ENCODE results near the gene PPIG.
"Not testable (repeated sequence)": the region's sequence is repeated elsewhere in the genome, so short reads cannot be mapped to it uniquely, and the experiment has no call there.

PPIG gene

GRCh38 chr2:169565686-169566085, 18.5 kb upstream of the PPIG start:
- no peak for DNase-seq (ENCODE audit: low spot score)
- Histone ChIP-seq H3K27ac (no peak overlapping the region), H3K4me3 (no peak overlapping the region)
- no peak for TF ChIP-seq CTCF (IDR thresholded peaks at IDR 0.05)

- no peak overlapping the region for H3K27ac ChIP-seq
- TF ChIP-seq CTCF (IDR thresholded peaks at IDR 0.05): no peak
- H3K4me3 ChIP-seq: no peak overlapping the region
- no peak for DNase-seq (ENCODE audit: low spot score)
Observed at GRCh38 chr2:169569948-169570347, 14.2 kb upstream of the PPIG start.

- not testable (repeated sequence) for DNase-seq (ENCODE audit: low spot score); H3K4me3 ChIP-seq; H3K27ac ChIP-seq
Observed at GRCh38 chr2:169570752-169571151, 13.4 kb upstream of the PPIG start.

GRCh38 chr2:169571571-169571970, 12.6 kb upstream of the PPIG start:
- no peak for TF ChIP-seq CTCF (IDR thresholded peaks at IDR 0.05)
- Histone ChIP-seq H3K4me3 (no peak overlapping the region), H3K27ac (no peak overlapping the region)
- no peak for DNase-seq (ENCODE audit: low spot score)

GRCh38 chr2:169572189-169572588, 12.0 kb upstream of the PPIG start:
- DNase-seq (ENCODE audit: low spot score): no peak
- Histone ChIP-seq H3K27ac (no peak overlapping the region), H3K4me3 (no peak overlapping the region)
- TF ChIP-seq CTCF (IDR thresholded peaks at IDR 0.05): no peak

- H3K4me3 ChIP-seq: peak overlapping the region; percentile 77
- TF ChIP-seq CTCF (IDR thresholded peaks at IDR 0.05): no peak
- no peak for DNase-seq (ENCODE audit: low spot score)
- no peak overlapping the region for H3K27ac ChIP-seq
Observed at GRCh38 chr2:169572821-169573159, 11.4 kb upstream of the PPIG start.

- Histone ChIP-seq H3K27ac (peak within 1 kb of the TSS in 1 of 2 donors; percentile 73), H3K4me3 (peak within 1 kb of the TSS; percentile 77)
- peak; percentile 90 for DNase-seq (ENCODE audit: low spot score)
- TF ChIP-seq CTCF (IDR thresholded peaks at IDR 0.05): no peak
Observed at GRCh38 chr2:169573160-169573973, 10.8 kb upstream of the PPIG start, which contains the start of gene FASTKD1. FASTKD1 (minus strand) TSS chr2:169573865; CDS start chr2:169572029, 1,836 bp downstream.

Measured in coronary artery (tissue), 2 donors.